GM06990 (cell line): ENCODE data around the gene SULT2B1.
A peak's percentile ranks its signal among the peaks of the same experiment; 100 is the strongest.

Experiments used
- DNase-seq: peaks from one replicate; pipeline ENCODE4 v3.0.0-alpha.2; 2011; ENCODE audit not compliant: insufficient read length; ENCODE audit errors: extremely low read depth
- H3K27me3 ChIP-seq: replicated peaks from 2 replicates; pipeline ENCODE4 v1.6.0; 2011; ENCODE audit warnings: low read length; ENCODE audit not compliant: control insufficient read depth, insufficient read depth
- H3K36me3 ChIP-seq: 2 replicates; pipeline ENCODE4 v1.5.1; 2011; ENCODE audit warnings: low read length; ENCODE audit not compliant: control insufficient read depth, insufficient read depth
- H3K4me3 ChIP-seq: replicated peaks from 2 replicates; pipeline ENCODE4 v1.5.1; 2011; ENCODE audit warnings: low read depth, mild to moderate bottlenecking, control low read depth, low read length
- CTCF ChIP-seq: IDR thresholded peaks from 2 replicates; pipeline ENCODE4 v1.5.1; 2011; ENCODE audit warnings: low read length, control low read depth, mild to moderate bottlenecking, inconsistent platforms; ENCODE audit not compliant: insufficient read depth, poor library complexity, severe bottlenecking

Gene SULT2B1

GRCh38 chr19:48636859-48637448 is 85.0 kb downstream of the SULT2B1 start, which contains the start of gene DBP:
Gene DBP, minus strand, starts transcription at chr19:48637379. Its CDS starts 385 bp downstream, at chr19:48636994.
- Histone ChIP-seq H3K27me3 (no peaks in the 10 kb centered on the region), H3K4me3 (peak within 1 kb of the TSS; percentile 66), H3K36me3 (no peaks in the 10 kb centered on the region)
- no peak for DNase-seq
- TF ChIP-seq CTCF, result peak; percentile 24

DNA sequence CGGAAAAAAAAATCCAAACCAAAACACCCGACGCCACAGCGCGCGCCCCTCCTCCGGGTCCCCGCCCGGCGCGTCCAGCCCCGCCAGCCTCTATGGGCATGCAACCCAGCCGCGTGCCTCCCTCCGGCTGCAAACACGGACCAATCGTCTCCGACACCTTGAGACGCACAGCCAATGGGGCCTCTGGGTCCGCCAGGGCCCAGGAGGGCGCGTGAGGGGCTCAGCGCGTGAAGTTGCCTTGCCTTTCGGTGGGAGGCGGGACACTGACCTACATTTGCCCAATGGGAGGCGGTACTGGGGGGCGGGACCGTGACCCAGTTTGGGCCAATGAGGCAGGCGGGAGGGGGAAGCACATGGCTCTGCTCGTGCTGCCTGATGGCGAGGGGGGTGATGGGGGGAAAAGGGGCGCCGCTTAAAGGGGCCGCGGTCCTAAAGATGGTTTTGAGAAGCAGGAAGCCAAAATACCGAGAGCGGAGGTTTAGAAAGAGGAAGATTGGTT is 85.5 kb downstream of the SULT2B1 start:
- H3K27me3 ChIP-seq, result no peaks in the 10 kb centered on the region

DNA sequence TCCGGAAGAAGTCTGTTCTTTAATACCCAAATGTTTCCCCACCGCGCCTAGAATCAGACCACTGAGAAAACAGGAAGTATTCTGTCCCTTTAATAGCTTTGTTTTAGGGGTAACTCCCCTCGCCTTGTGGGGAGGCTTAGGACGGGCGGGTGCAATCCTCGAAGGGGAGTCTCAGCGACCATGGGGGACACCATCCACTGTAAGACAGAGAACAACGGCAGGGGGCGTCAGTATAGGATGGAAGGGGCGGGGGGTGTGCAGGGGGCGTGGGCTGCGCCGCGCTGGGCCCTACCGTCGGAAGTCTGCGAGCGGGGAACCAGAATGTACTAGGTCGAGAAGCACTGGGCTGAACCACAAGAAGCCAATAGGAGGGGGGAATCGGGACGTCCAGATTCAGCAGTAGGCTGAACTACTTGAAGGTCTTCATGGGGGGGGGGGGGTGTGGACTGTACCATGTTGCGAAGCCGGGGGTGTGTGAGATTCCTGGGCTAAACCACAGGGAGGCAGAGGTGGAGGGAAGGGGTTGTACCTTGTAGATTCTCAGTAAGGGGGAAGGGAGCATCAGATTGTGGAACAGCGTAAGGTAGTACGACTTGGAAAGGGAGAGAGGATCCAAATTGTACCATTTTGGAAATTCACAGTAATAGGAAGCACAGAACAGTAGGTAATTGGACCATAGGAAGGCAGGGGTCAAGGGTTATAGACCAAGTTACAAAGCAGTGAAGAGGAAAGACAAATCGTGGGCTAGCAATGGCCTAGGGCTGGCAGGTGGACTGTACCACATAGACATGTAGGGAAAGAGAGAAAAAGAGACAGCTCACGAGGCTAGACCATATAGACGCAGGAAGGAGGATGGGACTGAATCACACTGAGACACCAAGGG is 86.2 kb downstream of the SULT2B1 start:
- no peaks in the 10 kb centered on the region for H3K27me3 ChIP-seq
- DNase-seq, result peak; percentile 90
- H3K36me3 ChIP-seq, result no peaks in the 10 kb centered on the region
- TF ChIP-seq CTCF, result peak; percentile 34
- H3K4me3 ChIP-seq, result peak overlapping the region; percentile 66

More for the DNA sequence above, 85.5 kb downstream of the SULT2B1 start:
- no peaks in the 10 kb centered on the region for H3K36me3 ChIP-seq
- peak; percentile 99 for DNase-seq
- peak overlapping the region; percentile 66 for H3K4me3 ChIP-seq
- no peak for TF ChIP-seq CTCF

DNA sequence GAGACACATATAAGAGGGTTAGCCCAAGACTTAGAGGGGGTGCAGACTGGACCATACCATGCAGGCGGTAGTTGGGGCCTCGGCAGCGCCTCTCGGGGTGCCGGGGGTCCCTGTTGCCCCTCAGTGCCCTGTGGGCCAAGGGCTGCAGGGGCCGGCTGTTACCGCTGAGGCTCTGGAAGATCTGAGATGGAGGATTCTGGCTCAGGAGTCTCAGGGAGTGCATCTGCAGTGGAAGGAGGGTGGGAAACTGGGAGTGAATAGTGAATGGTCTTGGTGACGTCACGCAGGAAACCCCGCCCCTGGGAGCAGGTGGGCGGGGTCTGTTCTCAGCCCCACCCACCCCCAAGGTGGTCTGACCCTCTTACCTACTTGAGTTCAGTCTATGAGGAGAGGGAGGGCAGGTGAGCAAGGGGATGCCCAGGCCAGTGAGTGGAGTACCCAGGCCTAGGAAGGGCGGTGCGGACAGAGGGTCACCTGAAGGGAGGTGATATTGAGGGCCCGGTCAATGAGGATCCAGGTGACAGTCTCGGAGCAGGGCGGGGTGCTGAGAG is 86.9 kb downstream of the SULT2B1 start:
- no peak for DNase-seq

More for the DNA sequence above, 86.9 kb downstream of the SULT2B1 start:
- Histone ChIP-seq H3K36me3 (no peaks in the 10 kb centered on the region), H3K27me3 (no peaks in the 10 kb centered on the region), H3K4me3 (peak overlapping the region; percentile 66)
- TF ChIP-seq CTCF, result no peak
